Measurements from ENCODE around the gene VWA1.

GRCh38 chr1:1427820-1428148 is 7.7 kb upstream of the VWA1 start:
- TF ChIP-seq CTCF (IDR thresholded peaks at IDR 0.05) (no peak), EP300 (IDR thresholded peaks at IDR 0.05; ENCODE audit: borderline replicate concordance in 1 of 2, low read depth in 1 of 2, low read length in 1 of 2) (no peak), REST (IDR thresholded peaks at IDR 0.05; ENCODE audit: low read depth, low read length) (no peak), EZH2phosphoT487 (IDR thresholded peaks at IDR 0.05; ENCODE audit: borderline replicate concordance, low read depth) (no peak), RCOR1 (IDR thresholded peaks at IDR 0.05; ENCODE audit: low read length) (no peak), MAX (IDR thresholded peaks at IDR 0.05; ENCODE audit: low read depth) (no peak), MEF2A (IDR thresholded peaks at IDR 0.05; ENCODE audit: borderline replicate concordance, low read depth) (no peak), ZBTB33 (IDR thresholded peaks at IDR 0.05; ENCODE audit: borderline replicate concordance, low read depth) (no peak), RAD21 (IDR thresholded peaks at IDR 0.05; ENCODE audit: low read length) (no peak), NFIC (IDR thresholded peaks at IDR 0.05; ENCODE audit: borderline replicate concordance) (no peak), USF2 (IDR thresholded peaks at IDR 0.05; ENCODE audit: borderline replicate concordance, low read depth, low read length) (no peak), IRF3 (IDR thresholded peaks at IDR 0.05; ENCODE audit: low read depth, low read length) (no peak), FOXM1 (IDR thresholded peaks at IDR 0.05; ENCODE audit: low read depth) (no peak)
